GM12878 (cell line): ENCODE measurements around the gene FIZ1. TPM values are rescaled to one million over a fixed set of nuclear protein-coding genes. Genes with fewer than 3 reads are reported as not detected.
A peak's percentile ranks its signal among the peaks of the same experiment; 100 is the strongest.

Experiments used
- ATAC-seq: fragments of 200-7000 bp; cut with Tn5 transposase; 3 replicates; pipeline ENCODE4 v1.9.1; 2020; ENCODE audit warnings: mild to moderate bottlenecking, moderate library complexity
- BruUV-seq: library from RNA; stranded (reverse); fragments of 400-500 nt; replicated peaks from 2 replicates; lab custom pipeline; 2021; lab: Mats Ljungman, UMichigan
- CTCF ChIA-PET: fragments of 300-600 bp; sonication (Branson Sonifier 250); formaldehyde crosslinking; extraction: SDS; loops from one replicate; lab custom pipeline; 2021; ENCODE audit warnings: inconsistent platforms; lab: Yijun Ruan, JAX
- POLR2A ChIA-PET: fragments of 350-600 bp; formaldehyde crosslinking; extraction: SDS; loops from one replicate; lab custom pipeline; 2021; ENCODE audit warnings: inconsistent platforms; lab: Charles Lee
- RAD21 ChIA-PET: fragments of 300-600 bp; sonication (Branson Sonifier 250); formaldehyde crosslinking; loops from one replicate; lab custom pipeline; 2023; ENCODE audit warnings: antibody characterized with exemption; ENCODE audit not compliant: unreplicated experiment; lab: Charles Lee
- SMC1A ChIA-PET: fragments of 300-600 bp; sonication (Branson Sonifier 250); formaldehyde crosslinking; loops from one replicate; lab custom pipeline; 2023; ENCODE audit not compliant: unreplicated experiment, uncharacterized antibody; lab: Charles Lee
- DNase-seq: peaks from one replicate; pipeline ENCODE4 v3.0.0-alpha.2; 2011; ENCODE audit warnings: low read depth, low spot score
- FAIRE-seq: peaks from 3 replicates; lab custom pipeline; 2011; peaks lifted over from hg19 to GRCh38; lab: Jason Lieb, UNC
- H2AFZ ChIP-seq: 2 replicates; pipeline ENCODE4 v1.6.0; 2011; ENCODE audit warnings: low read depth, low read length, control low read depth; ENCODE audit not compliant: control insufficient read depth
- H3K27ac ChIP-seq: 2 replicates; pipeline ENCODE4 v1.5.1; 2011; ENCODE audit warnings: control low read depth; ENCODE audit not compliant: control insufficient read depth, insufficient read depth
- H3K27me3 ChIP-seq, 2 experiments: replicated peaks in 1 of 2; 2 replicates each; pipeline versions ENCODE4 v1.6.0 to v1.6.1; 2011; ENCODE audit warnings: low read length in 1 of 2; ENCODE audit not compliant: control insufficient read depth in 2 of 2, insufficient read depth in 2 of 2
- H3K36me3 ChIP-seq, 2 experiments: 2 replicates each; pipeline ENCODE4 v1.5.1; 2011; ENCODE audit warnings: low read length in 1 of 2; ENCODE audit not compliant: control insufficient read depth in 2 of 2, insufficient read depth in 2 of 2
- H3K4me1 ChIP-seq: 2 replicates; pipeline ENCODE4 v1.6.1; 2011; ENCODE audit warnings: mild to moderate bottlenecking, low read length, moderate library complexity, mixed read lengths; ENCODE audit not compliant: control insufficient read depth, insufficient read depth
- H3K4me2 ChIP-seq: 2 replicates; pipeline ENCODE4 v1.6.0; 2011; ENCODE audit warnings: control low read depth; ENCODE audit not compliant: control insufficient read depth, insufficient read depth
- H3K4me3 ChIP-seq: fragments of 200-600 bp; sonication (generic); 2 replicates; pipeline ENCODE4 v1.5.1; 2016
- H3K79me2 ChIP-seq: 2 replicates; pipeline ENCODE4 v1.6.0; 2011; ENCODE audit warnings: low read length; ENCODE audit not compliant: control insufficient read depth, insufficient read depth
- H3K9ac ChIP-seq: 2 replicates; pipeline ENCODE4 v1.8.0; 2011; ENCODE audit warnings: low read length, control low read depth, mixed read lengths; ENCODE audit not compliant: control insufficient read depth, insufficient read depth
- H3K9me3 ChIP-seq: replicated peaks from 3 replicates; pipeline ENCODE4 v1.5.1; 2011; ENCODE audit warnings: mild to moderate bottlenecking, low read length; ENCODE audit not compliant: control insufficient read depth, insufficient read depth
- H4K20me1 ChIP-seq: 2 replicates; pipeline ENCODE4 v1.6.0; 2011; ENCODE audit not compliant: control insufficient read depth, insufficient read depth
- CBFB ChIP-seq: IDR thresholded peaks from 2 replicates; pipeline ENCODE4 v1.6.1; 2016; ENCODE audit warnings: antibody characterized with exemption, low read depth
- FOXK2 ChIP-seq: fragments of 450-650 bp; IDR thresholded peaks from 2 replicates; pipeline ENCODE4 v1.6.1; 2017; ENCODE audit warnings: mild to moderate bottlenecking, moderate library complexity
- HDAC6 ChIP-seq: fragments of 200-600 bp; sonication (generic); IDR thresholded peaks from one replicate; pipeline ENCODE4 v1.8.0; 2017; ENCODE audit warnings: antibody characterized with exemption; ENCODE audit not compliant: unreplicated experiment
- MTA3 ChIP-seq: IDR thresholded peaks from 2 replicates; pipeline ENCODE4 v1.6.1; 2012; ENCODE audit warnings: low read length, inconsistent platforms, borderline replicate concordance
- POLR2A ChIP-seq: IDR thresholded peaks from 2 replicates; pipeline ENCODE4 v1.6.1; 2011; ENCODE audit warnings: low read depth, mild to moderate bottlenecking, low read length
- RUNX3 ChIP-seq: IDR thresholded peaks from 2 replicates; pipeline ENCODE4 v1.6.1; 2012; ENCODE audit warnings: low read length, inconsistent platforms
- SMARCA5 ChIP-seq: fragments of 450-650 bp; IDR thresholded peaks from 2 replicates; pipeline ENCODE4 v1.6.1; 2017; ENCODE audit warnings: mild to moderate bottlenecking
- SREBF1 ChIP-seq: IDR thresholded peaks from 2 replicates; pipeline ENCODE4 v1.6.1; 2012; ENCODE audit warnings: mild to moderate bottlenecking, low read length
- SUPT20H ChIP-seq: IDR thresholded peaks from 2 replicates; pipeline ENCODE4 v1.6.1; 2011; ENCODE audit warnings: low read depth, mild to moderate bottlenecking, low read length, moderate library complexity, borderline replicate concordance; ENCODE audit not compliant: control insufficient read depth
- ZNF24 ChIP-seq: fragments of 450-650 bp; IDR thresholded peaks from 2 replicates; pipeline ENCODE4 v1.6.1; 2017; ENCODE audit warnings: antibody characterized with exemption, mild to moderate bottlenecking
- ZNF384 ChIP-seq: IDR thresholded peaks from 2 replicates; pipeline ENCODE4 v1.6.1; 2012; ENCODE audit warnings: low read depth, mild to moderate bottlenecking, low read length, improper control_type of control experiment, borderline replicate concordance
- WGBS: methylation state at CpG from one replicate; pipeline ENCODE4 v1.1.6; 2016; ENCODE audit warnings: low lambda C conversion rate; ENCODE audit not compliant: insufficient replicate concordance, insufficient coverage; ENCODE audit errors: missing lambda C conversion rate; 5-methylcytosine and 5-hydroxymethylcytosine counted together
- in situ Hi-C: fragments of 300-500 bp; cut with MboI; formaldehyde crosslinking; loops from 9 replicates; pipeline ENCODE4 v1.14.3; 2018; ENCODE audit warnings: mixed read lengths
- intact Hi-C: fragments of 100-400 bp; cut with micrococcal nuclease; formaldehyde crosslinking; loops from one replicate; pipeline ENCODE4 v1.14.2; 2022; ENCODE audit not compliant: unreplicated experiment
- polyA plus RNA-seq, 11 experiments: library from polyadenylated mRNA; depleted of rRNA in 4 of 11; unstranded in 6 of 11; stranded (reverse) in 5 of 11; fragments of >200 nt; fragmentation: Nextera tagmentation in 4 of 11; fragmentation: Illumina TruSeq in 1 of 11; extraction: Ambion mirVana in 4 of 11; extraction: Trizol in 1 of 11; gene quantifications; 1 replicate in 1 of 11; 2 replicates in 10 of 11; pipeline versions ENCODE4 v1.2.1 to v1.2.3, GENCODE V29; 2011 to 2016; ENCODE audit warnings: inconsistent platforms in 2 of 11, missing spikeins in 2 of 11, low read depth in 1 of 11
- total RNA-seq, 4 experiments: library from RNA; depleted of rRNA in 3 of 4; stranded (reverse); fragments of >200 nt in 3 of 4; fragmentation: Illumina TruSeq in 1 of 4; extraction: Trizol in 1 of 4; gene quantifications; 2 replicates each; pipeline versions ENCODE4 v1.2.1 to v1.2.3, GENCODE V29; 2013 to 2021
- TF ChIP-seq, protein P1 (sequence below): IDR thresholded peaks from 2 replicates; pipeline ENCODE4 v1.6.1; 2011; ENCODE audit warnings: borderline replicate concordance, low read depth, mild to moderate bottlenecking, moderate library complexity, mixed read lengths, low read length; ENCODE audit not compliant: insufficient read depth; ENCODE audit errors: extremely low read length
- TF ChIP-seq, protein P2 (sequence below): IDR thresholded peaks from 2 replicates; pipeline ENCODE4 v1.6.1; 2011; ENCODE audit warnings: low read depth, mild to moderate bottlenecking, low read length, moderate library complexity, borderline replicate concordance; ENCODE audit errors: extremely low read depth

Gene FIZ1
- total and polyA plus RNA-seq, 10 of the 15 experiments (the other 5 are each of a cell fraction or from before 2014, with no cell fraction given), result 0.60 to 16.8 (median 4.2) TPM

- no peak overlapping the region for H3K27ac ChIP-seq
Observed at GRCh38 chr19:55620410-55621204, 21.3 kb upstream of the FIZ1 start.

GRCh38 chr19:55619286-55619685 lies 20.0 kb upstream of the FIZ1 start:
- Histone ChIP-seq H2AFZ (no peak overlapping the region), H3K27ac (no peak overlapping the region), H3K27me3 (no peaks in the 10 kb centered on the region), H4K20me1 (no peaks in the 10 kb centered on the region), H3K4me1 (no peaks in the 10 kb centered on the region), H3K79me2 (no peaks in the 10 kb centered on the region), H3K9ac (no peak overlapping the region), H3K4me3 (no peak overlapping the region), H3K36me3 (peaks cover 3 to 12% of the 10 kb centered on the region in 2 experiments; a peak in 3 of 4 replicates), H3K9me3 (no peaks in the 10 kb centered on the region; the same call in 1 of the 3 replicates), H3K4me2 (no peak overlapping the region)
- in situ Hi-C loops, result no loop called here
- TF ChIP-seq ZNF24 (no peak), CBFB (no peak), SREBF1 (no peak), SUPT20H (no peak), HDAC6 (no peak), ZNF384 (no peak), MTA3 (no peak), RUNX3 (no peak), SMARCA5 (no peak), FOXK2 (no peak)
- TF ChIP-seq, protein P1, sequence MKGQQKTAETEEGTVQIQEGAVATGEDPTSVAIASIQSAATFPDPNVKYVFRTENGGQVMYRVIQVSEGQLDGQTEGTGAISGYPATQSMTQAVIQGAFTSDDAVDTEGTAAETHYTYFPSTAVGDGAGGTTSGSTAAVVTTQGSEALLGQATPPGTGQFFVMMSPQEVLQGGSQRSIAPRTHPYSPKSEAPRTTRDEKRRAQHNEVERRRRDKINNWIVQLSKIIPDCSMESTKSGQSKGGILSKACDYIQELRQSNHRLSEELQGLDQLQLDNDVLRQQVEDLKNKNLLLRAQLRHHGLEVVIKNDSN, result no peak
- TF ChIP-seq, protein P2, sequence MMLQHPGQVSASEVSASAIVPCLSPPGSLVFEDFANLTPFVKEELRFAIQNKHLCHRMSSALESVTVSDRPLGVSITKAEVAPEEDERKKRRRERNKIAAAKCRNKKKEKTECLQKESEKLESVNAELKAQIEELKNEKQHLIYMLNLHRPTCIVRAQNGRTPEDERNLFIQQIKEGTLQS, result no peak
- ChIA-PET CTCF (interaction anchor here (2.2 to 2.8 kb wide), 2 partner anchors 13 kb away, joined by 7 to 12 read pairs; partner anchors contain the start of gene ZNF865), SMC1A (interaction anchor here (1.4 kb wide), 1 partner anchor 13 kb away, joined by 3 read pairs; no protein-coding TSS in a partner anchor), RAD21 (no interaction called here), POLR2A (no interaction called here)
- 79% methylated on average over 3 of the region's 3 CpGs for whole genome bisulfite sequencing
- intact Hi-C loops, result no loop called here
- TSS peak; percentile 37 for BruUV-seq
- FAIRE-seq (no peak), ATAC-seq (no peak), DNase-seq (no peak)

More at GRCh38 chr19:55620410-55621204, 21.3 kb upstream of the FIZ1 start:
- ATAC-seq, result no peak
- in situ Hi-C loops, result no loop called here
- no peak for DNase-seq
- no peaks in the 10 kb centered on the region for H4K20me1 ChIP-seq
- H2AFZ ChIP-seq, result no peak overlapping the region
- H3K4me1 ChIP-seq, result 0 out of 2 replicates have a peak, but pooled peaks cover 3% of the 10 kb centered on the region
- H3K9me3 ChIP-seq, result no peaks in the 10 kb centered on the region; the same call in 1 of the 3 replicates
- no peak overlapping the region for H3K4me2 ChIP-seq
- SMC1A ChIA-PET, result interaction anchor here (1.4 kb wide), 1 partner anchor 14 kb away, joined by 5 read pairs; no protein-coding TSS in a partner anchor
- no peak for FAIRE-seq
- CTCF ChIA-PET, result interaction anchor here (1.1 to 2.2 kb wide), 2 partner anchors 11 to 15 kb away, joined by 6 to 7 read pairs; partner anchors contain the start of gene ZNF865
- RAD21 ChIA-PET, result interaction anchor here (1.0 kb wide), 1 partner anchor 15 kb away, joined by 3 read pairs; the partner anchor contains the start of gene ZNF865
- no peaks in the 10 kb centered on the region for H3K27me3 ChIP-seq
- H3K9ac ChIP-seq, result no peak overlapping the region
- POLR2A ChIA-PET, result no interaction called here
- H3K4me3 ChIP-seq, result no peak overlapping the region
- BruUV-seq, result no TSS peak
- TF ChIP-seq MTA3 (no peak), POLR2A (peak; percentile 37; the same call in 1 of the 2 replicates)
- peaks cover 3 to 5% of the 10 kb centered on the region in 2 experiments; a peak in 3 of 4 replicates for H3K36me3 ChIP-seq
- intact Hi-C loops, result no loop called here
- no peaks in the 10 kb centered on the region for H3K79me2 ChIP-seq
- WGBS, result 93% methylated on average over 11 of the region's 12 CpGs
